Type B pancreatic cell (in vitro differentiated cells): ENCODE data around the gene CISH. TPM values are rescaled to one million over a fixed set of nuclear protein-coding genes. Genes with fewer than 3 reads are reported as not detected.
A peak's percentile ranks its signal among the peaks of the same experiment; 100 is the strongest.

Source experiments
- DNase-seq: peaks from one replicate; pipeline ENCODE4 v3.0.0; 2021; ENCODE audit warnings: mixed read lengths; ENCODE audit not compliant: unreplicated experiment; ENCODE audit errors: extremely low spot score
- H3K27ac Mint-ChIP-seq: 2 replicates; pipeline ENCODE4 v1.8.0; 2021; ENCODE audit warnings: mild to moderate bottlenecking, mixed read lengths
- H3K27me3 Mint-ChIP-seq: 2 replicates; pipeline ENCODE4 v1.8.0; 2021; ENCODE audit warnings: mixed read lengths
- H3K36me3 Mint-ChIP-seq: 2 replicates; pipeline ENCODE4 v1.8.0; 2021; ENCODE audit warnings: mixed read lengths
- H3K4me1 Mint-ChIP-seq: one replicate; pipeline ENCODE4 v1.8.0; 2021; ENCODE audit warnings: mixed read lengths; ENCODE audit not compliant: unreplicated experiment
- H3K4me3 Mint-ChIP-seq: 2 replicates; pipeline ENCODE4 v1.8.0; 2021; ENCODE audit warnings: mild to moderate bottlenecking, mixed read lengths
- H3K9me3 Mint-ChIP-seq: 2 replicates; pipeline ENCODE4 v1.8.0; 2021; ENCODE audit warnings: mixed read lengths
- total RNA-seq: library from RNA; stranded (reverse); gene quantifications from 2 replicates; pipeline ENCODE4 v1.2.1, GENCODE V29; 2021; ENCODE audit warnings: low replicate concordance
- TF ChIP-seq, protein P1 (sequence below): fragments of 200-600 bp; sonication (generic); conservative IDR thresholded peaks from 2 replicates; pipeline ENCODE4 v1.5.0; 2021; ENCODE audit warnings: antibody characterized with exemption, mild to moderate bottlenecking

CISH gene
- total RNA-seq, 1 donor from 2014 or later: 7.0 TPM

DNA sequence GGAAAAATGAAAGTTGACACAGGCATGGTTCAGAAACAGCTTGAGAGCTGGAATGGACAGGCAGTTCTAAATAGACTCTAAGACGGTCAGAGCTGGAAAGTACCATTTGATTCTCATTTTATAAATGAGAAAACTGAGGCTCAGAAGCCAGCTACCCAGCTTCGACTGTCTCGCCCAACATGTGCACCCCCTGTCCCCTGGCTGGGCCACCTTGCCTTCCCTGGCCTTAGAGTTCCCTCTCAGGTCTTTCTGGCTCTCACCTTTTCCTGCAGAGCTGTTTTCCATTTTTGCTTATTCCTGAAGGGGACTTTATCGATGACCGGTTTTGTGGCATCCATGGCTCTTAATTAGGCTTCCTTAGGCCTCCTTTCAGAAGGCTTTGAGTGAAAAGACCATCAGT, 45.8 kb upstream of the CISH start:
- H3K4me1 Mint-ChIP-seq: no peaks in the 10 kb centered on the region
- TF ChIP-seq, protein P1, sequence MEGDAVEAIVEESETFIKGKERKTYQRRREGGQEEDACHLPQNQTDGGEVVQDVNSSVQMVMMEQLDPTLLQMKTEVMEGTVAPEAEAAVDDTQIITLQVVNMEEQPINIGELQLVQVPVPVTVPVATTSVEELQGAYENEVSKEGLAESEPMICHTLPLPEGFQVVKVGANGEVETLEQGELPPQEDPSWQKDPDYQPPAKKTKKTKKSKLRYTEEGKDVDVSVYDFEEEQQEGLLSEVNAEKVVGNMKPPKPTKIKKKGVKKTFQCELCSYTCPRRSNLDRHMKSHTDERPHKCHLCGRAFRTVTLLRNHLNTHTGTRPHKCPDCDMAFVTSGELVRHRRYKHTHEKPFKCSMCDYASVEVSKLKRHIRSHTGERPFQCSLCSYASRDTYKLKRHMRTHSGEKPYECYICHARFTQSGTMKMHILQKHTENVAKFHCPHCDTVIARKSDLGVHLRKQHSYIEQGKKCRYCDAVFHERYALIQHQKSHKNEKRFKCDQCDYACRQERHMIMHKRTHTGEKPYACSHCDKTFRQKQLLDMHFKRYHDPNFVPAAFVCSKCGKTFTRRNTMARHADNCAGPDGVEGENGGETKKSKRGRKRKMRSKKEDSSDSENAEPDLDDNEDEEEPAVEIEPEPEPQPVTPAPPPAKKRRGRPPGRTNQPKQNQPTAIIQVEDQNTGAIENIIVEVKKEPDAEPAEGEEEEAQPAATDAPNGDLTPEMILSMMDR: no peak
- no peaks in the 10 kb centered on the region for H3K9me3 Mint-ChIP-seq
- no peaks in the 10 kb centered on the region for H3K36me3 Mint-ChIP-seq
- DNase-seq: no peak
- no peaks in the 10 kb centered on the region for H3K27me3 Mint-ChIP-seq
- no peak overlapping the region for H3K27ac Mint-ChIP-seq
- no peak overlapping the region for H3K4me3 Mint-ChIP-seq

DNA sequence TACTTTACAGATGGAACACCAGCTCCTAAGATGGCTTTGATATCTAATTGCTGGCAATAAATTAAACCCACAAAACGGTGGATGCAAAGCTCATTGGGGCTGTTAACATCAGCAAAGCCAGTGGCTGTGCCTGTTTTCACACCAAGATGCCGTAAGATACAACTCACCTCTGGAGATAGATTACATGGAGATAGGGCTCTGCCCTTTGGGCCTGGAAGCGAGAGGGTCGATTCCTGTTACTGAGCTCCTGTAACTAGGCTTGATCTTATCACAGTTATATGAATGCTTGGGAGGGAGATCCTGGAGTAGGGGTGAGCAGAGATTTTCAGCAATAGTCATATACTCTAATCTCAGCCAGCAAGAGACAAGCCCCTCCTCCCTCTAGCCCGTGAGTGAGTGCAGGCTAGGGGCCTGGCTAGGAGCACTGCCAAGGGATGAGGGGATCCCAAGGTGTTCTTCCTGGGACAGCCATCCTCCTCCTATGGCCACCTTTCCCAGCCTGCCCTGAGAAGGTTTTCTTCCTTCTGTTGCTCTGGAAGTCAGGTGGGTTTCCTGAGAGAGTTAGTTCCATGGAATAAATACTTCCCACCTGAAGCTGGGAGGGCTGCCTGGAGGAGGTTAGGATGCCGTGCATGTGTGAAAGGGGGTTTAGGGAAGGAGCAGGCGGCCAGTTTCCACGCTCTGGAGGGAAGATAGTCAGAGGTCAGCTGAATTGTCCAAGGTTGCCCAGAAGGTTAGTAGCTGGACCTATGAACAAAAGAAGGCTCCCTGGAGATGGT, 45.0 kb upstream of the CISH start:
- no peaks in the 10 kb centered on the region for H3K36me3 Mint-ChIP-seq
- no peaks in the 10 kb centered on the region for H3K27me3 Mint-ChIP-seq
- peaks cover 4% of the 10 kb centered on the region for H3K4me1 Mint-ChIP-seq
- no peak for DNase-seq
- H3K4me3 Mint-ChIP-seq: no peak overlapping the region
- TF ChIP-seq, protein P1: no peak
- no peaks in the 10 kb centered on the region for H3K9me3 Mint-ChIP-seq
- H3K27ac Mint-ChIP-seq: no peak overlapping the region

DNA sequence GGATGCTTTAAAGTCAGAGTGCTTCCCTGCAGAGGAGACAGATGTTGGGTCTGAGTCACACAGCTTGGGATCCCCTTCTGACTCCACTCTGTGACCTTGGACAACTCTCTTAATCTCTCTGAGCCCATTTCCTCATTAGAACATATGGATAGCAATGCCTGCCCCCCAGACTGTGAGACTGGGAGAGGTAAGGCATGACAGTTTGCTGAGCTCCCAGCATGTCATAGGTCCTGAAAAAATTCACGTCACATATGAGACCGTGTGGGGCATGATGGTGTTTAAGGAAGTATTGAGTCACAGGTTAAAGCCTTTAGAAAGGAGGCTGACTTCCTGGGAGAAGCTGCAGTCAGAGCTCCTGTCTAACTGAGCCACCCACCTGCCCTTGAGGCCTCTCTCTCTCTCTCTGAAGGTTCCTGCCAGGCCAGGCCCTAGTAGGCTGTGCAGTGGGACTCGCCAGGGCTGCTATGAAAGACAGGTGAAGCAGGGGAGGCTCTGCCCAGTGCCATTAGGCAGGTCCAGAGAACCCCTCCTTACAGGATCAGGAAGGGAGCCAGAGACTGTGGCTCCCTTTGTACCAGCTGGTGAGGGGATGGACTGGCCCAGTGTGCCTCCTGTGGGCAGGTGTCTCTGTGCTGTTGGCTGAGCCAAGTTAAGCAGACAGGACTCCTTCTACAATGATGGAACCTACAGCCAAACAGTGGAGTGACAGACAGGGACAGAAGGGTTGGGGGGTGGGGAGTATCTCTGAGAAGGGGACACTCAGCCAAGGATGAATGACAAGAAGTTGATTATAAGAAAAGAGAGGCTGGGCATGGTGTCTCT, 43.6 kb upstream of the CISH start:
- no peaks in the 10 kb centered on the region for H3K36me3 Mint-ChIP-seq
- H3K4me3 Mint-ChIP-seq: no peak overlapping the region
- no peaks in the 10 kb centered on the region for H3K9me3 Mint-ChIP-seq
- H3K4me1 Mint-ChIP-seq: peaks cover 4% of the 10 kb centered on the region
- no peak overlapping the region for H3K27ac Mint-ChIP-seq
- no peak for DNase-seq
- H3K27me3 Mint-ChIP-seq: no peaks in the 10 kb centered on the region
- TF ChIP-seq, protein P1: no peak

DNA sequence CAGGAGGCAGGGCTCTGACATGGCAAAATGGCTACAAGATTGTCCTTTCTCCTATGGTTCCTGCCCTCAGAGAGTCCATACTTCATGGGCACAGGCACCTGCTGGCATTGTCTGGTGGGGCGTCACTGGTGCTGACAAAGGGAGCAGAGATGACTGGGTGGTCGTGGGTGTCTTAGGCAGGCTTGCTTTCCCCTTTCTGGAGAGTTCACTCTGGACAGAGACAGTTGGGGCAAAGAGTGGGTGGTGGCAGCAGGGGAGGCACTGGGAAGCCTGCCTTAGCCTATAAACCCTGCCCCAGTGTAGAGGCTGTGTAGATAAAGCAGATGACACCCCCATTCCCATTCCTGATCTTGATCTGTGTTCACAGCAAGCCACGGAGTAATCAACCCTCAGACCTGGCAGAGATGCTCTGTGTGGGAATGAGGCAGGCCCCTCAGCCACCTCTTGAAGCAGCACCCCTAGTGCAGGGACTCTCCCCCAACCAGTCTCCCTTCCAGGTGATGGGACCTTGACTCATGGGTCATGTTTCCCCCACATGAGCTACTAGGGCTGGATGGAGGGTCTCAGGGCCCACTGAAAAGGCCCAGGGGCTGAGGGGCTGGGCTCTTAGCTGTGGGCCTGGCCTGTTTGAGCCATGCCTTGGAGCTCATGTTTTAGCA, 42.5 kb upstream of the CISH start:
- TF ChIP-seq, protein P1: no peak

DNA sequence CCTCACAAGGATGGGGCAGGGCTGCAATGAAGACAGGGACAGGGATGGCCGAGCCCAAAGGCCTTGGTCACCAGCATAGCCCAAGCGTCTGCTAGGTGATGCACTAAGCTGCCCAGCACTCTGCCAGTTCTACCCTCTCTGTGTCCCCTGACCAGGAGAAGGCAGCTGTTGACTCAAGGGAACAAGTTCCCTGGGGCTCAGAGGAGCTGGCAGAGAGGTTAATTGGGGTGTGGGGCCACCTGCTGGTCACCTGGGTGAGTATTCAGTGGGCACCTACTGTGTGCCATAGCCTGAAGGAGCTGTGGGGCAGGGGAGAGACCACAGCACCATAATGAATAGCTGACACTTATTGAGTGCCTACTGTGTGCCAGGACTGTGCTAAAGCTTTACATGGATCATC, 41.1 kb upstream of the CISH start:
- TF ChIP-seq, protein P1: peak; percentile 56
- no peaks in the 10 kb centered on the region for H3K9me3 Mint-ChIP-seq
- no peaks in the 10 kb centered on the region for H3K27me3 Mint-ChIP-seq
- peaks cover 8% of the 10 kb centered on the region for H3K4me1 Mint-ChIP-seq
- no peaks in the 10 kb centered on the region for H3K36me3 Mint-ChIP-seq
- DNase-seq: no peak
- H3K27ac Mint-ChIP-seq: no peak overlapping the region
- no peak overlapping the region for H3K4me3 Mint-ChIP-seq

More for the DNA sequence above, 42.5 kb upstream of the CISH start:
- H3K4me1 Mint-ChIP-seq: peaks cover 4% of the 10 kb centered on the region
- no peaks in the 10 kb centered on the region for H3K27me3 Mint-ChIP-seq
- H3K9me3 Mint-ChIP-seq: no peaks in the 10 kb centered on the region
- H3K36me3 Mint-ChIP-seq: no peaks in the 10 kb centered on the region
- H3K27ac Mint-ChIP-seq: no peak overlapping the region
- DNase-seq: no peak
- no peak overlapping the region for H3K4me3 Mint-ChIP-seq
